ENCODE results near the gene MAGIX.

MAGIX gene

GRCh38 chrX:49175435-49176274 is 13.1 kb downstream of the MAGIX start:
- no peak for TF ChIP-seq CTCF (conservative IDR thresholded peaks at IDR 0.05; ENCODE audit: control insufficient read depth, insufficient read depth, low read depth, low read length)
- H3K4me3 ChIP-seq (ENCODE audit: control insufficient read depth, low read depth, low read length) = no peak overlapping the region
- no peak for DNase-seq (ENCODE audit: low read depth)

GRCh38 chrX:49176421-49177326 is 14.1 kb downstream of the MAGIX start:
- DNase-seq (ENCODE audit: low read depth) = no peak
- no peak for TF ChIP-seq CTCF (conservative IDR thresholded peaks at IDR 0.05; ENCODE audit: control insufficient read depth, insufficient read depth, low read depth, low read length)
- no peak overlapping the region for H3K4me3 ChIP-seq (ENCODE audit: control insufficient read depth, low read depth, low read length)

GRCh38 chrX:49177338-49177833 is 14.8 kb downstream of the MAGIX start:
- TF ChIP-seq CTCF (conservative IDR thresholded peaks at IDR 0.05; ENCODE audit: control insufficient read depth, insufficient read depth, low read depth, low read length) = no peak
- no peak for DNase-seq (ENCODE audit: low read depth)
- H3K4me3 ChIP-seq (ENCODE audit: control insufficient read depth, low read depth, low read length) = no peak overlapping the region

GRCh38 chrX:49177873-49178480 is 15.4 kb downstream of the MAGIX start:
- no peak overlapping the region for H3K4me3 ChIP-seq (ENCODE audit: control insufficient read depth, low read depth, low read length)
- TF ChIP-seq CTCF (conservative IDR thresholded peaks at IDR 0.05; ENCODE audit: control insufficient read depth, insufficient read depth, low read depth, low read length) = no peak
- DNase-seq (ENCODE audit: low read depth) = no peak

GRCh38 chrX:49178537-49178936 is 16.0 kb downstream of the MAGIX start:
- TF ChIP-seq CTCF (conservative IDR thresholded peaks at IDR 0.05; ENCODE audit: control insufficient read depth, insufficient read depth, low read depth, low read length) = no peak
- no peak overlapping the region for H3K4me3 ChIP-seq (ENCODE audit: control insufficient read depth, low read depth, low read length)
- DNase-seq (ENCODE audit: low read depth) = no peak

- TF ChIP-seq CTCF (conservative IDR thresholded peaks at IDR 0.05; ENCODE audit: control insufficient read depth, insufficient read depth, low read depth, low read length) = no peak
- H3K4me3 ChIP-seq (ENCODE audit: control insufficient read depth, low read depth, low read length) = no peak overlapping the region
- DNase-seq (ENCODE audit: low read depth) = no peak
Measured at GRCh38 chrX:49179358-49179757, 16.8 kb downstream of the MAGIX start.

Data from fibroblast of mammary gland (primary cell).